Measurements from ENCODE around the gene BMPR1B.

The BMPR1B gene

DNA sequence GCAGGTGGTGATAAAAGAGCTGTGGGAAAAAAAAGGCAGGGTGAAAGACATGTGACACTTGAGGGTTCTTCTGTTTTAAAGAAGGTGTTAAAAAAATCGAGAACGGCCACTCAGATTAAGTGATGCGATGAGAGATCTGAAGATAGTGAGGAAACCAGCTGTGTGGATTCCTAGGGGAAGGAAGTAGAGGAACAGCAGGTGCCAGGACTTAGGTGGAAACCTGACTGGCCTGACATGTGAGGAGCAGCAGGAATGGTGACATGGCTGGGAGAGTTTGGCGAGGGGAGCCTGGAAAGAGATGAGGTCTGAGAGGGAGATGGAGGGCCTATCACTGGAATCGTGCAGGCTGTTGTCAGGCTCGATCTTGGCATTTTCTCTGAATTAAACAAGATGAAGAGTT is 55.5 kb downstream of the BMPR1B start:
- DNase-seq, result no peak
- no peaks in the 10 kb centered on the region for H3K79me2 ChIP-seq (ENCODE audit: low read length)
- H3K9ac ChIP-seq (ENCODE audit: low read length), result no peak overlapping the region
- H3F3A ChIP-seq (ENCODE audit: insufficient read depth, low read length), result no peaks in the 10 kb centered on the region
- no peaks in the 10 kb centered on the region for H3K4me1 ChIP-seq (ENCODE audit: low read length)
- H3K4me2 ChIP-seq (ENCODE audit: low read depth, low read length), result no peak overlapping the region
- no peak overlapping the region for H3K4me3 ChIP-seq (ENCODE audit: low read length)
- H3K36me3 ChIP-seq (replicated peaks; ENCODE audit: insufficient read depth, low read length), result no peaks in the 10 kb centered on the region
- H3K9me3 ChIP-seq (replicated peaks; ENCODE audit: insufficient read depth, low read length), result no peaks in the 10 kb centered on the region
- no peak overlapping the region for H2AFZ ChIP-seq (ENCODE audit: low read length)
- no peak overlapping the region for H3K27ac ChIP-seq (ENCODE audit: low read length)
- no peak for TF ChIP-seq EZH2phosphoT487 (IDR thresholded peaks at IDR 0.05; ENCODE audit: low read length)
- no peak for TF ChIP-seq EZH2 (optimal IDR thresholded peaks at IDR 0.05; ENCODE audit: low read depth, low read length)
- TF ChIP-seq, protein P1, sequence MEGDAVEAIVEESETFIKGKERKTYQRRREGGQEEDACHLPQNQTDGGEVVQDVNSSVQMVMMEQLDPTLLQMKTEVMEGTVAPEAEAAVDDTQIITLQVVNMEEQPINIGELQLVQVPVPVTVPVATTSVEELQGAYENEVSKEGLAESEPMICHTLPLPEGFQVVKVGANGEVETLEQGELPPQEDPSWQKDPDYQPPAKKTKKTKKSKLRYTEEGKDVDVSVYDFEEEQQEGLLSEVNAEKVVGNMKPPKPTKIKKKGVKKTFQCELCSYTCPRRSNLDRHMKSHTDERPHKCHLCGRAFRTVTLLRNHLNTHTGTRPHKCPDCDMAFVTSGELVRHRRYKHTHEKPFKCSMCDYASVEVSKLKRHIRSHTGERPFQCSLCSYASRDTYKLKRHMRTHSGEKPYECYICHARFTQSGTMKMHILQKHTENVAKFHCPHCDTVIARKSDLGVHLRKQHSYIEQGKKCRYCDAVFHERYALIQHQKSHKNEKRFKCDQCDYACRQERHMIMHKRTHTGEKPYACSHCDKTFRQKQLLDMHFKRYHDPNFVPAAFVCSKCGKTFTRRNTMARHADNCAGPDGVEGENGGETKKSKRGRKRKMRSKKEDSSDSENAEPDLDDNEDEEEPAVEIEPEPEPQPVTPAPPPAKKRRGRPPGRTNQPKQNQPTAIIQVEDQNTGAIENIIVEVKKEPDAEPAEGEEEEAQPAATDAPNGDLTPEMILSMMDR (IDR thresholded peaks at IDR 0.05; ENCODE audit: low read length), result no peak
- no peaks in the 10 kb centered on the region for H3K27me3 ChIP-seq (replicated peaks; ENCODE audit: insufficient read depth, low read length)
- H4K20me1 ChIP-seq (ENCODE audit: insufficient read depth, low read length), result no peaks in the 10 kb centered on the region
- no peaks in the 10 kb centered on the region for H3K9me2 ChIP-seq (replicated peaks; ENCODE audit: insufficient read depth, low read length)

DNA sequence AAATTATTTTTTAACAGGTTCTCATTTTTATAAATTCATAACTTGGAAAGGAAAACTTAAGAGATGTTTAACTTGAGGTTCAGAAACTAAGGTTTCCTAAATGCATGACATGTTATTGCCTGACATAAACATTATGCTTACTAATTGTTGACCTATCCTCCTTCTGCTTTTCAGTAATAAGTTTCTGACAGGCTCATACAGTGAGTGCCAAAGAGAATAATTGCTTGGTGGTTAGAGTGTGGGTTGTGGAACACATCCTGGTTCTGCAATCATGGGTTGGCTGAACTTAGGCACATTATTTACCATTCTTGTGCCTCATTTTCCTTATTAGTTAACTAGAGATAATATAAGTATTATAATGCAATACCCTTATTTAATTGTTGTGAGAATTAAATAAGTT is 56.5 kb downstream of the BMPR1B start:
- Histone ChIP-seq H3K4me2 (ENCODE audit: low read depth, low read length) (no peak overlapping the region), H3K27me3 (replicated peaks; ENCODE audit: insufficient read depth, low read length) (no peaks in the 10 kb centered on the region), H3K9me2 (replicated peaks; ENCODE audit: insufficient read depth, low read length) (no peaks in the 10 kb centered on the region), H3F3A (ENCODE audit: insufficient read depth, low read length) (no peaks in the 10 kb centered on the region), H2AFZ (ENCODE audit: low read length) (no peak overlapping the region), H3K4me3 (ENCODE audit: low read length) (no peak overlapping the region), H4K20me1 (ENCODE audit: insufficient read depth, low read length) (no peaks in the 10 kb centered on the region), H3K9me3 (replicated peaks; ENCODE audit: insufficient read depth, low read length) (no peaks in the 10 kb centered on the region), H3K9ac (ENCODE audit: low read length) (no peak overlapping the region), H3K79me2 (ENCODE audit: low read length) (no peaks in the 10 kb centered on the region), H3K27ac (ENCODE audit: low read length) (no peak overlapping the region), H3K4me1 (ENCODE audit: low read length) (no peaks in the 10 kb centered on the region), H3K36me3 (replicated peaks; ENCODE audit: insufficient read depth, low read length) (no peaks in the 10 kb centered on the region)
- no peak for DNase-seq
- TF ChIP-seq EZH2phosphoT487 (IDR thresholded peaks at IDR 0.05; ENCODE audit: low read length), result no peak
- TF ChIP-seq, protein P1 (IDR thresholded peaks at IDR 0.05; ENCODE audit: low read length), result no peak
- TF ChIP-seq EZH2 (optimal IDR thresholded peaks at IDR 0.05; ENCODE audit: low read depth, low read length), result no peak

DNA sequence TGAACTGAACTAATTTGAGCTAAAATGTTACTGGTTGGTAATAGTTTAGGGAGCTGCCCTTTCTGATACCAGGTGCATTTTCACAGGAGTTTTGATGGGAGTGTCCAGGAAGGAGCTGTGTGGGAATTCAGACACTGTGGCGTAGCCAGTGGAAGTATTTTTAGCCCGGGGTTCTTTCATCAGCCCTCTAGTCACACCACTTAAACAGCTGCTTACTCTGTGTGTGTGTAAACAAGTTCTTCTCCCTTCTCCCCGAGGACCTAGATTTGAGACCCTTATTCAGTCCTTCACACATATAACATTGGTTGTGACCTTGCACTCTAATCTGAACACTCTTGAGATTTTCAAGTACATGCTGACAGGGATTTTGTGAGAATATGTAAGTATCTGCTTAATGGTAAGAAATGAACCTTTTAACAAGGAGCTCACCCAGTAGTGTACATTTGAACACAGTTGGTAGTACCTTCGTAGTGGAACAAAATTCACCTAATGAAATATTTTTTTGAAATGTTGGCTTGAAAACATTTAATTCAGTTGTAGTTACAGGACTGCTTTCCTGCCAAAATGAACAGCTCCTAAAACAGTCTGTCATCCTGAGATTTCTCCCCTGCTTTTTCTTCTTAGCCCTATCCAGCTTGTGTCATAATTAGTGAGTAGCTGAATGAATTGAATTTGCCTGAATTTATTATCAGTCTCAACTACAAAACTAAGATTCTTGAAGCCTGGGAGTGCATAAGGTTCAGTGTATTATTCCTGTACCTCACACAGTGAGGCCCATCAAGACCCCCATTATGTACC is 61.8 kb downstream of the BMPR1B start:
- no peak overlapping the region for H3K27ac ChIP-seq (ENCODE audit: low read length)
- no peak for DNase-seq
- no peaks in the 10 kb centered on the region for H3K4me1 ChIP-seq (ENCODE audit: low read length)
- no peaks in the 10 kb centered on the region for H4K20me1 ChIP-seq (ENCODE audit: insufficient read depth, low read length)
- H3K79me2 ChIP-seq (ENCODE audit: low read length), result no peaks in the 10 kb centered on the region
- TF ChIP-seq, protein P1 (IDR thresholded peaks at IDR 0.05; ENCODE audit: low read length), result no peak
- no peak for TF ChIP-seq EZH2 (optimal IDR thresholded peaks at IDR 0.05; ENCODE audit: low read depth, low read length)
- no peak overlapping the region for H3K4me3 ChIP-seq (ENCODE audit: low read length)
- no peak overlapping the region for H3K9ac ChIP-seq (ENCODE audit: low read length)
- H3K9me3 ChIP-seq (replicated peaks; ENCODE audit: insufficient read depth, low read length), result no peaks in the 10 kb centered on the region
- H3K36me3 ChIP-seq (replicated peaks; ENCODE audit: insufficient read depth, low read length), result no peaks in the 10 kb centered on the region
- H3K4me2 ChIP-seq (ENCODE audit: low read depth, low read length), result no peak overlapping the region
- H3F3A ChIP-seq (ENCODE audit: insufficient read depth, low read length), result no peaks in the 10 kb centered on the region
- H3K9me2 ChIP-seq (replicated peaks; ENCODE audit: insufficient read depth, low read length), result no peaks in the 10 kb centered on the region
- H3K27me3 ChIP-seq (replicated peaks; ENCODE audit: insufficient read depth, low read length), result no peaks in the 10 kb centered on the region
- H2AFZ ChIP-seq (ENCODE audit: low read length), result no peak overlapping the region

All from MM.1S (cell line).